GM18498 (cell line): ENCODE results near the gene ASB13.

Source experiments
- ATAC-seq: cut with Tn5 transposase; IDR thresholded peaks from one replicate; pipeline ENCODE4 v1.9.1; 2021; ENCODE audit warnings: mild to moderate bottlenecking, moderate library complexity; ENCODE audit not compliant: unreplicated experiment

Gene ASB13

GRCh38 chr10:5648494-5649457, 17.6 kb downstream of the ASB13 start:
- ATAC-seq: no peak

GRCh38 chr10:5647507-5648240, 18.7 kb downstream of the ASB13 start:
- ATAC-seq: no peak

- ATAC-seq: no peak
Measured at GRCh38 chr10:5645944-5646617, 20.3 kb downstream of the ASB13 start.

GRCh38 chr10:5645375-5645774, 21.0 kb downstream of the ASB13 start:
- ATAC-seq: no peak

GRCh38 chr10:5644930-5645329, 21.5 kb downstream of the ASB13 start:
- ATAC-seq: no peak

GRCh38 chr10:5643346-5644067, 22.9 kb downstream of the ASB13 start:
- ATAC-seq: no peak

GRCh38 chr10:5641501-5641900, 24.9 kb downstream of the ASB13 start:
- ATAC-seq: no peak

GRCh38 chr10:5640501-5640900, 25.9 kb downstream of the ASB13 start:
- no peak for ATAC-seq

GRCh38 chr10:5640036-5640435, 26.4 kb downstream of the ASB13 start:
- ATAC-seq: no peak

GRCh38 chr10:5639066-5639465, 27.3 kb downstream of the ASB13 start:
- no peak for ATAC-seq

GRCh38 chr10:5638494-5638893, 27.9 kb downstream of the ASB13 start:
- ATAC-seq: no peak

- no peak for ATAC-seq
Measured at GRCh38 chr10:5634918-5635317, 31.5 kb downstream of the ASB13 start.

GRCh38 chr10:5633166-5633749, 33.1 kb downstream of the ASB13 start:
- ATAC-seq: no peak

GRCh38 chr10:5632446-5632845, 33.9 kb downstream of the ASB13 start:
- no peak for ATAC-seq

GRCh38 chr10:5631936-5632335, 34.5 kb downstream of the ASB13 start:
- ATAC-seq: no peak

- no peak for ATAC-seq
Measured at GRCh38 chr10:5630112-5630436, 36.3 kb downstream of the ASB13 start.

- peak; percentile 83 for ATAC-seq
Measured at GRCh38 chr10:5629303-5630111, 36.9 kb downstream of the ASB13 start.

GRCh38 chr10:5628451-5629302, 37.7 kb downstream of the ASB13 start:
- no peak for ATAC-seq
